Prostate gland (tissue), 2 donors: ENCODE data around the gene CORO2B.

Experiments used
- CTCF ChIP-seq, 4 experiments: fragments of 200-600 bp in 2 of 4; fragments of 450-650 bp in 2 of 4; sonication (generic) in 2 of 4; IDR thresholded peaks; 1 replicate in 3 of 4; 2 replicates in 1 of 4; pipeline ENCODE4 v1.5.1; 2016 to 2019; ENCODE audit warnings: antibody characterized with exemption in 4 of 4, mild to moderate bottlenecking in 2 of 4, moderate library complexity in 2 of 4
- POLR2A ChIP-seq: fragments of 450-650 bp; IDR thresholded peaks from one replicate; pipeline ENCODE4 v1.6.1; 2016; ENCODE audit warnings: antibody characterized with exemption, mild to moderate bottlenecking

GRCh38 chr15:68608206-68608843 lies 29.5 kb downstream of the CORO2B start:
- no peak for TF ChIP-seq CTCF (IDR thresholded peaks at IDR 0.05)
- TF ChIP-seq POLR2A = no peak
